GM18873 (cell line): ENCODE data around the gene DGKQ.
"Not testable (repeated sequence)": the region's sequence is repeated elsewhere in the genome, so short reads cannot be mapped to it uniquely, and the experiment has no call there.

Experiments
- ATAC-seq: cut with Tn5 transposase; IDR thresholded peaks from one replicate; pipeline ENCODE4 v1.9.1; 2021; ENCODE audit warnings: mild to moderate bottlenecking, moderate library complexity, moderate number of reproducible peaks; ENCODE audit not compliant: unreplicated experiment, low FRiP score

DGKQ gene

DNA sequence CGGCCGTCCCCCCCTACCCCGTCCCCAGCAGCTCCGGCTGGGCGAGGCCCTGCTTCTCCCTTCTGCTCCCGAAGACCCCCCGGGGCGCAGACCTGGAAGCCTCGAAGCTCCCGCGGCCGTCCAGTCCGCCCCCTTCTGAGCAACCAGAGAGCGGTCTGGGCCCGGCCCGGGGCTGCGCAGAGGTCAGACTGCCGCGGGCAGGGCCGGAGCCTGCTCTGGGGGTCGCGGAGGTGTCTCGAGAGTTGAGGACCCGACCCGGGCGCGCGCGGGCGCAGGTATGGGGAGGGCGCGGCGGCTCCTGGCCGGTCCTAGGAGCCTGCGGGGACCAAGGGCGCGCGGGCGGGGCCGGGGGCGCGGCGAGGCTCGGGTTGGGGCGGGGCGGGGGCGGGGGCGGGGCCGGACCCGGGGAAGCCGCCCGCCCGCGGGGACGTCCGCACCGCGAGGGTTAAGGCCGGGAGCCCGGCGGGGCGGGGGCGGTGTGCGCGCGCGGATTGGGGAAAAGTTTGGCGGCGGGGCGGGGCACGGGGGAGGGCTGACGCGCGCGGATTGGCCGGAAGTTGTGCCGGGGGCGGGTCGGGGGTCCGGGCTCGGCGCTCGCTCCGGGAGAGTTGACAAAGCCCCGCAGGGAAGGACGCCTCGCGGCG, 37.8 kb upstream of the DGKQ start, which contains the start of gene FGFRL1:
Gene FGFRL1 (plus strand): TSS at position 605 of the 644 bp plus-strand sequence. CDS start 860 bp downstream, outside the sequence.
- ATAC-seq, result no peak

DNA sequence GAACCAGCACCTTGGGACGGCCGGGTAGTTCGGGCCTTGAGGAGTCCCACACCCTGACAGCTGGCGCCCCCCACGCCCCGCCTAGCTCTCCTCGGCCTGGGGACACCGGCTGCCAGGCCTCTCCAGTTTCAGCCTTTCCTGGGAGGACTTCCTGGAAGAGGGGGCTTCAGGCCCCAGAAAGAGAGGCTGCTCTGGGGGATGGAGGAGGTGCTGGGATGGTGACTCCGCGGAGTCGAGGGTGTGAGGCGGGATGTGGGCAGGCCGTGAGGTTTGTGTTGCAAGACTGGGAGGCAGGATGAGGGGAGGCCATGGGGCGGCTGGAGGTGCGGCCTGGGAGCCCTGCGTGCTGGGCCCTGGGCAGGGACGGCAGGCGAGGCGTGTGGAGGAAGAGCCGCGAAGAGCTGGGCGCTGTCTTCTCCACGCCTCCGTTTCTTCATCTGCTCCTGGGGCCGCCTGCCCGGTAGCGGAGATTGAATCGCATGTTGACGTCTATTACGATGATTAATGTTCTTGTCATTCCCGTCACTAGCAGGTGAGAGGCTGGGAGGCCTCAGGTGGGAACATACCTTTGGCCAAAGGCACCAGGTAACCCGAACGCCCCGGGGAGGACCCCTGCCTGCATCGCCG, 37.1 kb upstream of the DGKQ start:
- ATAC-seq, result no peak

DNA sequence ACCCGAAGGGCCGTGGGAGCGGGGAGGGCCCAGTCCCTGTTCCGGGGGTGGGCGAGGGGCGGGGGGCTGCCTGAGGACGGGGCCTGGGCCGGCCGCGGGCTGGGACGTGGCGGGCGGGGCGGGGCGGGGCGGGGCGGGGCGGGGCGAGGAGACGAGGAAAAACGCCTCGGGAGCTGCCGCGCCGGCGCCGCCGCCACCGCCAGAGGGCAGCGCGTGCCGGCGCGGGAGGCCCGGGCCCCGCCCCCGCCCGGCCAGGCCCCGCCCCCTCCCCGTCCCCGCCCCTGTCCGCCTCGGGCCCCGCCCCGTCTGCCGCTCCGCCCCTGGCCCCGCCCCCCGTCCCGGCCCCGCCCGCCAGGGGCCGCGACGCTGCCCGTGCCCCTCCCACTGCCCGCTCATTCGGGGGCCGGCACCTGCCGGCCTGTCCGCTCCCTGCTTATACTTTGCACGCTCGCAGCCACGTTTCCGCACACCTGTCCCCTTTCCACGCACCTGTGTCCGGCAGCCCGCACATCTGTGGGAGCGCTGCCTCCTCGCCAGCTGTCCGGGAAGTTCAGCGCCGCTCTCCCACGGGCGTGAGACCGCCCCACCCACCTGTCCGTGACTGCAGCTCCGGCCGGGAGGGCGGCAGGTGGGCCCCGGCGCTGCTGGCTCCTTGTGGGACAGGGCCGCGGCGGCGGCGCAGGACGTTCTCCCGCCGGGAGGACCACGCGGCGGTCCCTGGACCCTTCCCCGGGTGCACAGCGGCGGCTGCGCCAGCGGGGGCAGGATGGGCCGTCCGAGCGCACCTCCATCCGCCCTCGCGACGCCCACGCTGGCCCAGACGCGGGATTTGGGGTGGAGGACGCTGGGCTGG, 36.4 kb upstream of the DGKQ start:
- ATAC-seq, result no peak

DNA sequence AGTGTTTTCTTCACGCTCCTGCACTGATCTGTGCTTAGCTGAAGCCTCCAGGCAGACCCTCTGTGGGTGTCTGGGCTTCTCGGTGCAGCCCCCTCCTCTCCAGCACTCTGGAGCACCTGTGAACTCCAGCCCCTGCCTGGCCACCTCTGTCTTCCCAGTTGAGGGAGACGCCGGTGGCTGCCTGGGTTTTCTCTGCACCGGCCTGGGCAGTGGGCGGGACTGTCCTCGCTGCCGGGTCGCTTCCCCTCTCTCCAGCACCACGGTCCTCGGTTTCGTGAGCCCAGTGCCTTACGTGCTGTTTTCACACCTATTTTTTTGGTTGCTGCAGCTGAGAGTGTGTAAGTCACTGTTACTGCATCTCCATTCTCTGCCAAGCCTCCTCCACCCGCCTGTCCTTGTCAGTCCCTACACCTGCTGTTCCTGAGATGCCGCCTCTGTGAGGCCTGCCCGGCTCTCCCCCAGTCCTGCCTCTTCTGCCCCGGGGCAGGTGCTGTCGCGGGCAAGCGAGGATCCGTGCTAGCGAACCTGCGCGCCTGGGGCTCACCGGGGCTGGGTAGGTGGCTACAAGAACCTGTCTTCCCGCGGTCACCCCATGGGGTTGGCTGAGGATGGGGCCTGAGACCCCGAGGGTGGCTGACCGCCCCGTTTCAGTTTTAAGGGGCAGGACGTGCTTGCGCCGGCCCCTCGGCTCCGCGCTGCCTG, 35.6 kb upstream of the DGKQ start:
- ATAC-seq, result no peak

DNA sequence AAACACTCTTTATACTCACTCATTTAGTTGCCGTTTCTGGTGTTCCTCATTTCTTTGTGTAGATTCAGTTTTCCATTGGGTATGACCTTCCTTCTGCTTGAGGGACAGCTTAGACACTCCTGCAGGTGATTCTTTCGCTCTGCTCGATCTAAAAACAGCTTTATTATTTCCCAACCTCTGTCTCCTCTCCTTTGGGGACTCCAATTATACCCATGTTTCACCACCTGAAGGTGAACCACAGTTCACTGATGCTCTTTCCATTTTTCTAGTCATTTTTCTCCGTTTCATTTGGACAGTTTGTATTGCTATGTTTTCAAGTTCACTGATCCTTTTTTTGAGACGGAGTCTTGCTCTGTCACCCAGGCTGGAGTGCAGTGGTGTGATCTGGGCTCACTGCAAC, 33.5 kb upstream of the DGKQ start:
- ATAC-seq, result no peak

DNA sequence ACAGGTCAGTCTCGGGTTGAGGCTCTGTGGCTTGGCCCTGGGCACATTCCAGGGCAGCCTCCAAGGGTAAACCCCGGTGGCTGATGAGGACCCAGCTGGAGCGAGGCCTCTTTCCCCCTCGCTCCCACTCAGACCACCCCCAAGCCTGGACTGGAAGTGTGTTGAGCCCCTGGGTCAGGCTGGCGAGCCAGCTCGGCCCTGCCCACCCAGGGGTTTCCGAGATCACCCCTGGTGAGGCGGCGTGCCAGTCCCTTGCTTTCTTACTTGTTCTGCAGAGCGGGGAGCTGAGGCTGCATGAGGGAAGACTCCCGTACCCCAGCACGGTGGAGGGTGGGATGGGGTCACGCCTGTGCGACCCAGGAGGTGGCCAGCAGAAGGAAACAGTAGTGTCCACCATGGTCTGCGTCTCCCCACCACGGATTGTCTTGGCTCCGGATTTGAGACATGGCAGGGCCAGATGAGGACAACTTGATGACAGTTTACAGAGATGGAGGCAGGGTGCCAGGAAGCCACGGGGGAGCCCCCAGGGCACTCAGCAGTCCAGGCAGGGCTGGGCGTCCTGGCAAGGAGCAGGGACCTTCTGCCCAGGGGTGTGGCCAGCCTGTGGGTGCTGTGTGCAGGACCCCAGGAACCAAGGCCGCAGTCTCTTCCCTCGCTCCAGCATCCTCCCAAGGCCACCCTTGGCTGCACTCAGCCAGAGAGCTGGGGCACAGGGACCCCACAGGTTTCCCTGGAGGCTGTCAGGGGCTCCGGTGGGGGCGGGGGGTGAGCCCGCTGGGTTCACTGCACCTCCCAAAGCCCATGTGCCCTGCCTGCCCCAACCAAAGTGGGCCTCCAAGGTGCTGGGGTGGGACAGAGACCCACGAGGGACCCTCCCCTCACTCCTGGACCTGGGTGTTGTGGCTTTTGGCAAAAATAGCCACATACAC, 31.5 kb upstream of the DGKQ start:
- no peak for ATAC-seq

DNA sequence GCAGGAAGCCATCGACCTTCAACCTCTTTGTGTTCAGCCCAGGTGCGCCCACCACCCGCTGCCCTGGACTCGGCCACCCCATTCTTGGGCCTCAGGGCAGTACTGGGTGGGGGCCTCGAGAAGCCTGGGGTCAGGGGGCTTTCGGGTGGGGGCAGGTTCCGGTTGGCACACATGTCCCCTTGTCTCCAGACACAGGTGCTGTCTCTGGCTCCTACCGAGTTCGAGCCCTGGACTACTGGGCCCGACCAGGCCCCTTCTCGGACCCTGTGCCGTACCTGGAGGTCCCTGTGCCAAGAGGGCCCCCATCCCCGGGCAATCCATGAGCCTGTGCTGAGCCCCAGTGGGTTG, 30.7 kb upstream of the DGKQ start:
- ATAC-seq, result no peak

DNA sequence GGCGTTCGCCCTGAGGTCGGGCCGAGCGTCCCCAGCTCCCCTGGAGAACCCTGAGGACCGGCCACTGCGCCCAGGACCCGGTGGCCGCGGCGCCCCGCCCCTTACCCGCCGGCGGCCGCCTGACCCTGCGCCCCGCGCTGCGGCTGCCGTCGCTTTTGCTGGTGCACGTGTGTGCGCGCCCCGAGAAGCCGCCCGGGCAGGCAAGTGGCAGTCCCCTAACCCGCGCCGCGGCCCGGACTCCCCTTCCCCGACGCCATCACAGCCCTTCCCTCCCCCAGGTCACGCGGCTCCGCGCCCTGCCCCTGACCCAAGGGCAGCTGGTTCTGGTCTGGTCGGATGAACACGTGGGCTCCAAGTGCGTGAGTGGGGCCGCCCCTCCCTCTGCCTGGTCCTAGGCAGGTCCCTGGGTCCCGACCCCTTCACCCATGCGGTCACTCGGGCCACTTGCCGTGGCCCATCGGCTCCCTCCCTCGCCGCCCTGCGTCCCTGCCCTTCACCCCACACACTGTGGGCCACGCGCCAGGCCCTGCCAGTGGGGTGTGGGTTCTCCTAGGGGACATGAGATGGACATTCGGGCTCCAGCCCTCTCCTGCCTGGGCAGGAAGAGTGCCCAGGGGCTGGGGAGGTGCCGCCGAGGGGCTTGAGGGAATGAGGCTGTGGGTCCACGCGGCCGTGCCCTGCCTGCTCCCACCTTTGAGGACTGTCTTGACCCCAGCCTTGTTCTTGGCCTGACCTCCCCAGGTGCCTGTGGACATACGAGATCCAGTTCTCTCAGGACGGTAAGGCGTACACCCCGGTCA, 30.1 kb upstream of the DGKQ start:
- ATAC-seq, result no peak

DNA sequence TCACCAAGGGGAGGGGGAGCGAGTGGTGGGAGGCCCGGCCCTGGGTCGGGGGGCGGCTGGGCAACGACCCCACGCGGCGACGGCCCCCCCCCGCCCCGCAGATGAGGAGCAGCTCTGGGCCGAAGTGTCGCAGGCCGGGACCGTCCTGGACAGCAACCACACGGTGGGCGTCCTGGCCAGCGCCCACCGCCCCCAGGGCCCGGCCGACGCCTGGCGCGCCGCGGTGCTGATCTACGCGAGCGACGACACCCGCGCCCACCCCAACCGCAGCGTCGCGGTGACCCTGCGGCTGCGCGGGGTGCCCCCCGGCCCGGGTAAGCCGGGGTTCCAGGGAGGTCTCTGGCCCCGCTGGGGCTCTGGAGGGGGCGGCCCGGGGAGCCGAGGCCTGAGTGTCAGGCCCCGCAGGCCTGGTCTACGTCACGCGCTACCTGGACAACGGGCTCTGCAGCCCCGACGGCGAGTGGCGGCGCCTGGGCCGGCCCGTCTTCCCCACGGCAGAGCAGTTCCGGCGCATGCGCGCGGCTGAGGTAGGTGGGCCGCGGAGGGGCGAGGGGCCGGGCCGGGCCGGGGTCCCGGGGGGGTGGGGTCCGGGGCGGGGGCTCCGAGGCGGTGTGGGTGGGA, 29.4 kb upstream of the DGKQ start:
- no peak for ATAC-seq

DNA sequence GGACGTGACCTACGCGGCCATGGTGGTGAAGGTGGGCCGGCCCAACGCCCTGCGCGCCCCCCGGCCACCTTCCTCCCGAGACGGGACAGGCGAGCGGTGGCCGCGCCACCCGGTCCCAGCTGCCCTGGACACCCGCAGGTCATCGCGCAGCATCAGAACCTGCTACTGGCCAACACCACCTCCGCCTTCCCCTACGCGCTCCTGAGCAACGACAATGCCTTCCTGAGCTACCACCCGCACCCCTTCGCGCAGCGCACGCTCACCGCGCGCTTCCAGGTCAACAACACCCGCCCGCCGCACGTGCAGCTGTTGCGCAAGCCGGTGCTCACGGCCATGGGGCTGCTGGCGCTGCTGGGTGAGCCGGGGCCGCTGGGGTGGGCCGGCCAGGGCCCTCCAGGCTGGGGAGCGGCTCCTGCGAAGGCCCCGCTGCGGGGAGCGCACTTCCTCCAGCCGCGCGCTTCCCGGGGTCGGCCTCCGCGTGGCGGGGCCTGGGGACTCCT, 28.8 kb upstream of the DGKQ start:
- no peak for ATAC-seq

DNA sequence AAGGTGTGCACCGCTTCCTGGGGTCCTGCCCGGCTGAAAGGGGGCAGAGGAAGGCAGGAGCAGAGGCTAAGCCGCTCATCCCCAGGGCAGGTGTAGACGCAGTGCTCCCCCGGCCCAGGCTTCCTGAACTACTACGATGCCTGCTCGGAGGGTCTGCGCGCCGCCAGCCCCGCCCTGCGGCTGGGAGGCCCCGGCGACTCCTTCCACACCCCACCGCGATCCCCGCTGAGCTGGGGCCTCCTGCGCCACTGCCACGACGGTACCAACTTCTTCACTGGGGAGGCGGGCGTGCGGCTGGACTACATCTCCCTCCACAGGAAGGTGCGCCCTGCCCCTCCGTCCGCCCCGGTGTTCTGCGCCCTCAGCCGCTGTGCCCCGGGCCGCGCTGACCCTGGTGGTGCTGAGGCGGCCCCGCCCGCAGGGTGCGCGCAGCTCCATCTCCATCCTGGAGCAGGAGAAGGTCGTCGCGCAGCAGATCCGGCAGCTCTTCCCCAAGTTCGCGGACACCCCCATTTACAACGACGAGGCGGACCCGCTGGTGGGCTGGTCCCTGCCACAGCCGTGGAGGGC, 28.3 kb upstream of the DGKQ start:
- no peak for ATAC-seq

DNA sequence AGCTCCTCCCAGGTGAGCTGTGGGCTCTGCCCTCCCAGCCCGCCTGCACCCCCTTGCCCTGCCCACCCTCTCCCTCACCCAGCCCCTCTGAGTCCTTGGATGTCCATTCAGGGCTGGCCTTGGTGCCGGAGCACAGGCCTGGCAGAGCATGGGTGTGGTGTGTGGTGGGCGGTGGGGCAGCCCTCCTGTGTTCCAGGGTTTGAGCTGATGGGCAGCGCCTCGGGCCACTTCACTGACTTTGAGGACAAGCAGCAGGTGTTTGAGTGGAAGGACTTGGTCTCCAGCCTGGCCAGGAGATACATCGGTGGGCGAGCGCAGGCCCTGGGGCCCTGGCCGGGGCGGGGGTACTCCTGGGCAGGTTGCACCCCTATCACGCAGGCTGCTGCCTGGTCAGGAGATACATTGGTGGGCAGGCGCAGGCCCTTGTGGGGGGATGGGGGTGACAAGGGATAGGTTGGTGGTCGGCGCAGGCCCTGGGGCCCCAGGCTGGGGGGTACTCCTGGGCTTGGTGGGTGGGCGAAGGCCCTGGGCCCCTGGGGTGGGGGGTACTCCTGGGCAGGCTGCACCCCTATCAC, 27.4 kb upstream of the DGKQ start:
- no peak for ATAC-seq

DNA sequence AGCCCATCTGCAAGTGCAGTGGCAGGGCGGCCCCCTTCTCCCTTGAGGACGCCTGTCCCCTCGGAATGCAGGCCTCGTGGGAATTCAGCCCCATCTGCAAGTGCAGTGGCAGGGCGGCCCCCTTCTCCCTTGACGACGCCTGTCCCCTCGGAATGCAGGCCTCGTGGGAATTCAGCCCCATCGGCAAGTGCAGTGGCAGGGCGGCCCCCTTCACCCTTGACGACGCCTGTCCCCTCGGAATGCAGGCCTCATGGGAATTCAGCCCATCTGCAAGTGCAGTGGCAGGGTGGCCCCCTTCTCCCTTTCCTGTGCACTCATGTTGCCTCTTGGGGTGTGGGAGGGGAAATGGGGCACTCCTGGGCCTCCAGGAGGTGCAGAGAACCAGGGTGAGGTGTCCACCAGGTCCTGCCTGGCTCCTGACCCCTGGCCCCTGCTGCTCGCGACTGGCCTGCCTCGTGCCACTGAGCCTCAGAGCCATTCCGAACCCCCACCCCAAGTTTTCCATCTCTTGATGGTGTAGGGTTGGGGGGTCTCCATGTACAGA, 26.6 kb upstream of the DGKQ start:
- ATAC-seq, result no peak

DNA sequence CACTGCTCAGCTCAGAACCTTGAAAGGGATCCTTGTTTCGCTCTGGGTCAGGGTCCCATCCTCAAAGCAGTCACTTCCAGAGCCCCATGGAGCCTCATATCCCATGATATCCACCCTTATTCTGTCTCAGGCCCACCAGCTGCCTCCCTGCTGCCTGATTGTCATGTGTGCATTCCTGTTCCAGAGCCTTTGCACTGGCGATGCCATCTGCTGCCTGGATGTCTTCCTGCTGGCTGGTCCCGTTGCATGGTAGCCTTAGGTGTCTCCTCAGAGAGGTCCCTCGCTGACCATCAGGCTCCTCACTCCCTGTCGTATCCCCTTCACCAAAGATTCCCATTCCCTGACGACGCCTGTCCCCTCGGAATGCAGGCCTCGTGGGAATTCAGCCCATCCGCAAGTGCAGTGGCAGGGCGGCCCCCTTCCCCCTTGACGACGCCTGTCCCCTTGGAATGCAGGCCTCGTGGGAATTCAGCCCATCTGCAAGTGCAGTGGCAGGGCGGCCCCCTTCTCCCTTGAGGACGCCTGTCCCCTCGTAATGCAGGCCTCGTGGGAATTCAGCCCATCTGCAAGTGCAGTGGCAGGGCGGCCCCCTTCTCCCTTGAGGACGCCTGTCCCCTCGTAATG, 26.0 kb upstream of the DGKQ start:
- not testable (repeated sequence) for ATAC-seq

DNA sequence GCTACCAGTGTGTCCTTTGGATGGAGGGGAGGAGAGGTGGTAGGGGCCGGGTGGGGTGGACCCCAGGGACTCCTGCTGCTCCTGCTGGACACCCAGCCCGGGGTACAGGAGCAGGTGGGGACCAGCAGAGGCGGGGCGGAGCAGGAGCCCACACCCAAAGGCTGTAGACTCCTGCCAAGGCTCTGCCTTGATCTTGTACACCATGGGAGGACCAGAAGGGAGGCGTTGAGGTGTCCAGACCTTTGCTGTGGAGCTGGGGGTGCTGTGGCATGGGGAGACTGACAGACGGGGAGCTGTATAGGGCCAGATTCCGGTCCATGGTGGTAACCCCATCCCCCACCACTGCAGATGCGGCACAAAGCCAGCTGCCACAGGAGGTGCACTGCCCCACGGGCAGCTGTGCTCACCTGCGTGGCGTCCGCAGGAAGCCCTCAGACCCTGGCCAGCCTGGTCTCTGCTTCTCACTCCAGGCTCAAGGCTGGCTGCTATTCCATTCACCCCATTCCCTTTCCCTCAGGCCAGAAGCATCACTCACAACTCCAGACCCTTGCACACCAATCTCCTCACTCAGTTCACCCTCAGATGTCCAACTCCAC, 24.8 kb upstream of the DGKQ start:
- ATAC-seq, result no peak

DNA sequence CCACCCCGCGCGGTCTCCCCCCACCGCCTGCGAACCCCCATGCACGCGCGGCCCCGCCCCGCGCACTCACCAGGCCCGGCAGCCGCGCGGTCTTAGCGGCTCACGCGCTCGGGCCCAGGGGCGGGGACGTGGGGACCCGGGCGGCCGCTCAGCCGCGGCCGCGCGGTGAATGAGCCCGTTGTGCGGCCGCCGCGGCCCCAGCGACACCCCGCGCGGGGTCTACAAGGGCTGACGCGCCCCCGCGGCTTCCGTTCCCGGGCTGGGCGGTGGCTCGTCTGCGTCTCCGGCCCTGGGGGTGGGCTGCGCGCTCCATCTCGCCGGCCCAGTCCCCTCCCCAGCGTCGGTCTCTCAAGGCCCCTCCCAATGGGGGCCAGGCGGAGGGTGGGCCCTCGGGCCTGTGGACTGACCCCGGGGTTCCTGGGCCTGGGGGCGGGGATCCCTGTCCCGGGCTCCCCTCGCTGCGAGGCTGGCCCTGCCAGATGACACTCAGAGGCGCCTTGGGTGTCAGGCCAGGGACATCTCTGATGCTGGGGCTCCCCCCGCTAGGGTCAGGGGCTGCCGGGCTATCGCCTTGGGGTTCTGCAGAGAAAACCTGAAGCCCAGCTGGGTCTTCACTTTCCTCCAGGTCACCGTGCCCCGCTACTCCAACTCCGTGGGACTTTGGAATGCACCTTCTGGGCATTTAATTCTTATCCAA, 24.2 kb upstream of the DGKQ start:
- ATAC-seq, result no peak
